ENCODE data around the gene ATP5IF1. TPM values are rescaled to one million over a fixed set of nuclear protein-coding genes. Genes with fewer than 3 reads are reported as not detected.
A peak's percentile ranks its signal among the peaks of the same experiment; 100 is the strongest.

ATP5IF1 gene
- total RNA-seq, 4 donors from 2014 or later: 75.6 to 307 (median 236) TPM

- 70 to 75% methylated on average over 7 of the region's 7 CpGs for WGBS, 2 donors
- Histone ChIP-seq H3K27me3 (no peaks in the 10 kb centered on the region), H3K27ac (peak overlapping the region in 1 of 3 donors; percentile 69), H3K4me3 (replicated peaks in 1 of 3) (peak overlapping the region; percentile 67 to 85 (median 77)), H3K4me1 (peaks cover 4 to 18% of the 10 kb centered on the region in 2 donors), H3K9me3 (no peaks in the 10 kb centered on the region), H3K36me3 (no peaks in the 10 kb centered on the region)
- TF ChIP-seq CTCF (IDR thresholded peaks at IDR 0.05): no peak
- no peak for TF ChIP-seq POLR2A (IDR thresholded peaks at IDR 0.05)
- DNase-seq: no peak
- intact Hi-C loops (cut with DNase I): no loop called here
These were observed 24.9 kb downstream of the ATP5IF1 start for GRCh38 chr1:28260803-28261174.

DNA sequence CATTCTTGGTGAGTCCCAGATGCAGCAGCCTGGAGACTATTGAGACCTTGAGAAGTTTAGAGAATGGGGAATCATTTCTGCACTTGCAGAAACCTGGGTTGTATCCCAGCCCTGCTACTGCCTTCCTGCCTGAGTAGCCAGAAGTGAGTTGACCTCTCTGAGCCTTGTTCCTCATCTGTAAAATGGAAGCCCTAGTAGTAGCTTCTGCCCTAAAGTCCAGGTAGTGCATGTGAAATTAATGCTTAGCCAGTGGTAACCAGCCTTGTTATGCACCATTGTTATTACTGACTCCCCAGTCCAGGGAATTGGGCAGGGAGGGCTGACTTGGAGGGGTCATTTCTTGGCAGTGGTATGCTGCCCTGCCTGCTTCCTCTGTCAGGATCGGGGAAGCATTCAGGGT lies 29.0 kb downstream of the ATP5IF1 start:
- TF ChIP-seq CTCF (IDR thresholded peaks at IDR 0.05) (no peak), POLR2A (IDR thresholded peaks at IDR 0.05) (no peak)
- H3K4me1 ChIP-seq: peaks cover 4 to 11% of the 10 kb centered on the region in 2 donors
- 86 to 100% methylated on average over 1 of the region's 1 CpG for WGBS, 2 donors
- intact Hi-C loops (cut with DNase I): no loop called here
- H3K27me3 ChIP-seq: no peaks in the 10 kb centered on the region
- no peaks in the 10 kb centered on the region for H3K36me3 ChIP-seq
- H3K27ac ChIP-seq: no peak overlapping the region
- DNase-seq: no peak
- H3K4me3 ChIP-seq (replicated peaks in 1 of 3): no peak overlapping the region
- H3K9me3 ChIP-seq: no peaks in the 10 kb centered on the region

GRCh38 chr1:28265577-28265976 lies 29.7 kb downstream of the ATP5IF1 start:
- Histone ChIP-seq H3K36me3 (no peaks in the 10 kb centered on the region), H3K9me3 (no peaks in the 10 kb centered on the region), H3K4me3 (replicated peaks in 1 of 3) (no peak overlapping the region), H3K4me1 (peaks cover 3 to 9% of the 10 kb centered on the region in 2 donors), H3K27me3 (no peaks in the 10 kb centered on the region), H3K27ac (no peak overlapping the region)
- intact Hi-C loops (cut with DNase I): no loop called here
- WGBS, 2 donors: 90% methylated on average over 8 of the region's 8 CpGs
- TF ChIP-seq CTCF (IDR thresholded peaks at IDR 0.05): no peak
- TF ChIP-seq POLR2A (IDR thresholded peaks at IDR 0.05): no peak
- no peak for DNase-seq

- no peak for DNase-seq
- no peaks in the 10 kb centered on the region for H3K9me3 ChIP-seq
- no peak overlapping the region for H3K4me3 ChIP-seq (replicated peaks in 1 of 3)
- H3K27me3 ChIP-seq: no peaks in the 10 kb centered on the region
- intact Hi-C loops (cut with DNase I): no loop called here
- H3K36me3 ChIP-seq: peaks cover 0 to under 1% of the 10 kb centered on the region in 2 donors
- no peaks in the 10 kb centered on the region for H3K4me1 ChIP-seq
- 61 to 85% methylated on average over 5 of the region's 5 CpGs for WGBS, 2 donors
- no peak overlapping the region for H3K27ac ChIP-seq
- TF ChIP-seq POLR2A (IDR thresholded peaks at IDR 0.05) (no peak), CTCF (IDR thresholded peaks at IDR 0.05) (no peak)
These were observed 31.0 kb downstream of the ATP5IF1 start for GRCh38 chr1:28266920-28267322.

- H3K4me1 ChIP-seq: no peaks in the 10 kb centered on the region
- TF ChIP-seq POLR2A (IDR thresholded peaks at IDR 0.05): no peak
- TF ChIP-seq CTCF (IDR thresholded peaks at IDR 0.05): no peak
- WGBS, 2 donors: 89 to 93% methylated on average over 2 of the region's 2 CpGs
- H3K9me3 ChIP-seq: no peaks in the 10 kb centered on the region
- peaks cover 0 to 7% of the 10 kb centered on the region in 2 donors for H3K36me3 ChIP-seq
- intact Hi-C loops (cut with DNase I): no loop called here
- DNase-seq: no peak
- H3K27ac ChIP-seq: no peak overlapping the region
- no peaks in the 10 kb centered on the region for H3K27me3 ChIP-seq
- no peak overlapping the region for H3K4me3 ChIP-seq (replicated peaks in 1 of 3)
These were observed 31.7 kb downstream of the ATP5IF1 start for GRCh38 chr1:28267633-28268032.
